GM21619 (cell line): ENCODE data around the gene SCGB1A1.
"Not testable (repeated sequence)": the region's sequence is repeated elsewhere in the genome, so short reads cannot be mapped to it uniquely, and the experiment has no call there.

Experiments
- ATAC-seq: cut with Tn5 transposase; IDR thresholded peaks from one replicate; pipeline ENCODE4 v1.9.1; 2021; ENCODE audit not compliant: unreplicated experiment

Gene SCGB1A1

GRCh38 chr11:62449451-62449851 is 30.6 kb downstream of the SCGB1A1 start:
- ATAC-seq = no peak

- ATAC-seq = not testable (repeated sequence)
Measured at GRCh38 chr11:62449912-62450311, 31.1 kb downstream of the SCGB1A1 start.

DNA sequence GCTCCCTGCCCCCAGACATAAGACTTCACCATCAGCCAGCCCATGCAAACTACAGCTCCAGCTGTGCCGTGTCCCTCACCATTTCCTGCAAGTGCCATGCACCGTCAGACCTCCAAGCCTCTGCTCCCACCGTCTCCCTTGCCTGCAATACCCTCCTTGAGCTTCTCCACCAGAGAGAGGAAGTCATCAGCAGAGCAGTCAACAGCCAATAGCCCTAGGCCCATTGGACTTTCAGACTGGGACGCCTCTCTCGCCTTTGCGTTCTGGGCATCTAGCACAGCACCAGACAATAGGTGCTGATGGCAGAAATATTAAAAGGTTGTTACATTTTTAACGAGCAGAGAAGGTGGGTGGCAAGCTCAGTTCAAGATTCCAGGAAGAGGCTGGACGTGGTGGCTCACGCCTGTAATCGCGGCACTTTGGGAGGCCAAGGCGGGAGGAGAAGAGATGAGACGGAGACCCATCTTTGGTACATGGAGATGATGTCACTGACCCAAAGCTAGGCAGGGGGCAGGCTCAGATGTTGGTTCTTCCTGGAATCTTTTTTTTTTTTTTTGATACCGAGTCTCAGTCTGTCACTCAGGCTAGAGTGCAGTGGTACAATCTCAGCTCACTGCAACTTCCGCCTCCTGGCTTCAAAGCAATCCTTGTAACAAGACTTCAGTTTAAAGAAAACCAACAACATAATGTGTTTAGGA is 31.9 kb downstream of the SCGB1A1 start:
- no peak for ATAC-seq

DNA sequence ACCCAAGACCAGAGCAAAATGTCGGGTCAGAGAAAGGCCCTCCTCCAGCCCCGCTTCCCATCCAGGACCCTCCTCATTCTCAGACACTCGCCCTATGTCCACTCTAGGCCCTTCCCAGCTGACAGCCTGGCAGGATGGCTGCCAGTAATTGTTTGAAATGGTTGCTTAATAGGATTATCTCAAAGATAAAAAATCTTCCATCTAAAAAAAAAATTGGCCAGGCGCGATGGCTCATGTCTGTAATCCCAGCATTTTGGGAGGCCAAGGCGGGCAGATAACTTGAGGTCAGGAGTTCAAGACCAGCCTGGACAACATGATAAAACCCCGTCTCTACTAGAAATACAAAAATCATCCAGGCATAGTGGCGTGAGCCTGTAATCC is 32.4 kb downstream of the SCGB1A1 start:
- no peak for ATAC-seq

DNA sequence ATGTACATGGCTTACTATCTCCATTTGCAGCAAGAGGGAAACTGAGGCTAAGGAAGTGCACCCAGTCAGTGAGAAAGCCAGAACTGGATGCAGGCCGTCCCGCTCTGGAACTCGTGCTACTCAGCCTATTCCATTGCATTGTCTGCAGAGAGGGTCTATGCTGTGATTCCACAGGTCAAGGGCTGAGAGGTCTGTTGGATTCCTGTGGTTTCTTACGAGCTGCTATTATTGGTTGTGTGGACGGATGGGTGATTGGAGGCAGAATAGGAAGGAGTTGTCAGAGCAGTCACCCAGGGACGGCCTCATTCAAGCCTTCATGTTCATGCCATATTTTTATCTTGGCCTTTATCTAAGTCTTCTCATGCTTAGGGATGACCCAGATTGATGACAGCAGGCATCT is 33.4 kb downstream of the SCGB1A1 start:
- ATAC-seq = no peak

DNA sequence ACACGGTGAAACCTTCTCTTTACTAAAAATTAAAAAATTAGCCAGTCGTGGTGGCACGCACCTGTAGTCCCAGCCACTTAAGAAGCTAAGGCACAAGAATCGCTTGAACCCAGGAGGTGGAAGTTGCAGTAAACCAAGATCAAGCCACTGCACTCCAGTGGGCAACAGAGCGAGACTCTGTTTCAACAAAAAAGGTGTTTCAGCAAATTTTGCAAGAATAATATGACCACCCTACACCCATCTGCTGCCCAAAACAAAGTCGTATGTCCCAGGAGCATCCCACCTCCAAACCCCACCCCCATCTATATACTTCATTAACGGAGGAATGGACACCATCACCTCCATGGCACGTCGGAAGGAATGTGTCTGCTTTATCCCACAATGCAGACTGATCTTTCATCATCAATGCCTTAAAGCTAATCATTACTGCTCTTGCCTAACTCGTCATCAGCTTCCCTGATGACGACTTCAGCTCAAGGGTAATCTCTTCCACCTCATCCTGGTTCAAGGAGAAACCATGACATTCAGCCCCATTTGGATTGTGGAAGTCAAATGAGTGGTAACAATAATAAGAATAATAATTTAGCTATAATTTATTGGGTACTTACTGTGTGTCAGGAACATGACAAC is 34.1 kb downstream of the SCGB1A1 start:
- ATAC-seq = no peak

DNA sequence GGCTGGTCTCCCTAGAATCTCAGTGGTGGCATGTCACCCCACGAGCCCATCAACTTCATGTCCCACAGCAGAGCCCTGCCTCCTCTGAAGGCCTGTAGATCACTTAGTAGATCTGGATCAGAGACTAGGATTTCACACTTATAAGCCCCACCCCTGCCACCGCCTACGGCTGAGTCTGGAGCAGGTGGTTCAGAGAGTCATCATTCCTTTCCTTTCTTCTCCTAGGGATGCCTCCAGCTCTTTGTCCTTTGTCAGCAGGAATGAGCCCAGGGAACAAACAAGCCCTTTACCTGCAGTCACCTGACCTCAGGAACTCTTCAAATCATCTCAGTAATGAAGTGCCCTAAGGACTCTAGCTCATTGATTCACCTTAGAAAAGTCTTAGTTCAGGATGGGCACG is 37.8 kb downstream of the SCGB1A1 start:
- no peak for ATAC-seq

GRCh38 chr11:62457478-62457877 is 38.6 kb downstream of the SCGB1A1 start:
- no peak for ATAC-seq

GRCh38 chr11:62458212-62459002 is 39.6 kb downstream of the SCGB1A1 start:
- no peak for ATAC-seq

- no peak for ATAC-seq
Measured at GRCh38 chr11:62459080-62459479, 40.2 kb downstream of the SCGB1A1 start.

GRCh38 chr11:62461740-62462507 is 43.1 kb downstream of the SCGB1A1 start:
- no peak for ATAC-seq

DNA sequence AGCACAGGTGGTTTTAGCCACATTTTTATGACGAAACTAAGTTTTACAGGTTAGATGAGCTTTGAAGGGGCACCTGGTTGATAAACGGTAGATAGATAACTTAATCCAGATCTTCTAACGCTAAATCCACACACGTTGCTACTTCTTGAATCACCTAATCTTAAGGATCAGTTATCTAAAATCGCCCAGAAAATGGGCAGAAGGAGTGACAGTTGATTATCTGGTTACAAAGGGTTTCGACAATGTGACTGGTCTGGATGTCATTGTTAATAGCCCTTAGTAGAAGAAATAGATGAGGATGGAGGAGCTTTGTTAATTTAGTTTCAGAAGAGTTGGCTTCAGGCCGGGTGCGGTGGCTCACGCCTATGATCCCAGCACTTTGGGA is 43.7 kb downstream of the SCGB1A1 start:
- no peak for ATAC-seq

DNA sequence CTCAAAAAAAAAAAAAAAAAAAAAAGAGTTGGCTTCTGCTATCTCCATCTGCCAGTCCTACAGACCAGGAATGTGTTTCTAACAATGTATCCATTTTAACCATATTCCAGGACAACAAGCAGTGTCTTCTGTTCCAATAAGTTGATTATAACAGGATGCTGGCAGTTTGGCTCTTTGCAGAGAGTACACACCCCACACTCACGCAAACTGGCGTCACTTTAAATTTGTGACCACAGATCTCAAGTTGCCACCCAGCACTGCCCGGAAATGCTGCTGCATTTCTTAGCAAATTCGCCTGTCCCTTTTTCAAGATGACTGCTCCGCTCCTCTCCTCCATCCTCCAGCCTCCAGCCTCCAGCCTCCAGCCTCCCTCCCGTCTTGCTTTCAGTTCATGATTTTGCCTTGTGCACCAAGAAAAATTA is 44.3 kb downstream of the SCGB1A1 start:
- ATAC-seq = no peak

DNA sequence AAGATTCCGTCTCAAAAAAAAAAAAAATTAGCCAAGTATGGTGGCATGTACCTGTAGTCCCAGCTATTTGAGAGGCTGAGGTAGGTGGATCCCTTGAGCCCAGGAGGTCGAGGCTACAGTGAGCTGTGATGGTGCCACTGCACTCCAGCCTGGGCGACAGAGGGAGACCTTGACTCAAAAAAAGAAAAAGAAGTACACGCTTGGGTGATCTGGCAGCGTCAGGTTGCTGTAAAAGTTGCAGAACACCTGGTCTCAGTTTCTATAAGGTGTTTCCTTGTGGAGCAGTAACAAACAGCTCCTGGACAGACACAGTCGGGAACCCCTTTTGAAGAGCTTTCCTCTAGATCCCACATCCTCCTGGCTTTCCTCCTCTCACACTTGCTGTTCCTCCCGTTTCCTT is 45.8 kb downstream of the SCGB1A1 start:
- ATAC-seq = no peak

- no peak for ATAC-seq
Measured at GRCh38 chr11:62466444-62466843, 47.6 kb downstream of the SCGB1A1 start.

GRCh38 chr11:62468577-62468976 is 49.7 kb downstream of the SCGB1A1 start:
- ATAC-seq = no peak

- no peak for ATAC-seq
Measured at GRCh38 chr11:62471603-62472002, 52.8 kb downstream of the SCGB1A1 start.

- no peak for ATAC-seq
Measured at GRCh38 chr11:62472063-62472884, 53.4 kb downstream of the SCGB1A1 start.
